GM23338 (cell line): ENCODE data around the gene HMGXB3. TPM values are rescaled to one million over a fixed set of nuclear protein-coding genes. Genes with fewer than 3 reads are reported as not detected.

Experiments
- ATAC-seq: fragments of 200-7000 bp; cut with Tn5 transposase; 3 replicates; pipeline ENCODE4 v1.9.1; 2020
- DNase-seq: peaks from one replicate; pipeline ENCODE4 v3.0.0-alpha.2; 2015; ENCODE audit warnings: low spot score
- H2AFZ ChIP-seq: fragments of 200-600 bp; sonication (generic); 2 replicates; pipeline ENCODE4 v1.8.0; 2016; ENCODE audit warnings: antibody characterized with exemption, mild to moderate bottlenecking, moderate library complexity
- H3F3A ChIP-seq: fragments of 200-600 bp; sonication (generic); replicated peaks from 2 replicates; pipeline ENCODE4 v1.8.0; 2017; ENCODE audit warnings: antibody characterized with exemption, mixed run types, low read depth
- H3K27ac ChIP-seq: fragments of 200-600 bp; sonication (generic); 2 replicates; pipeline ENCODE4 v1.6.1; 2016; ENCODE audit warnings: low read depth
- H3K27me3 ChIP-seq: fragments of 200-600 bp; sonication (generic); 2 replicates; pipeline ENCODE4 v1.8.0; 2016; ENCODE audit warnings: mild to moderate bottlenecking, mixed run types, moderate library complexity; ENCODE audit not compliant: insufficient read depth
- H3K36me3 ChIP-seq: fragments of 200-600 bp; sonication (generic); 2 replicates; pipeline ENCODE4 v1.8.0; 2016; ENCODE audit warnings: mild to moderate bottlenecking; ENCODE audit not compliant: insufficient read depth
- H3K4me1 ChIP-seq: fragments of 200-600 bp; sonication (generic); 2 replicates; pipeline ENCODE4 v1.8.0; 2016; ENCODE audit warnings: mild to moderate bottlenecking, moderate library complexity; ENCODE audit not compliant: insufficient read depth
- H3K4me2 ChIP-seq: fragments of 200-600 bp; sonication (generic); 2 replicates; pipeline ENCODE4 v1.7.1; 2017; ENCODE audit warnings: mixed run types
- H3K4me3 ChIP-seq: fragments of 200-600 bp; sonication (generic); 2 replicates; pipeline ENCODE4 v1.6.1; 2016; ENCODE audit warnings: mixed run types
- H3K79me2 ChIP-seq: fragments of 200-600 bp; sonication (generic); replicated peaks from 2 replicates; pipeline ENCODE4 v1.8.0; 2017; ENCODE audit warnings: mild to moderate bottlenecking; ENCODE audit not compliant: insufficient read depth
- H3K9me2 ChIP-seq: fragments of 200-600 bp; sonication (generic); 2 replicates; pipeline ENCODE4 v1.8.0; 2017; ENCODE audit not compliant: insufficient read depth
- H4K20me1 ChIP-seq: fragments of 200-600 bp; sonication (generic); replicated peaks from 2 replicates; pipeline ENCODE4 v1.8.0; 2017; ENCODE audit warnings: mild to moderate bottlenecking; ENCODE audit not compliant: insufficient read depth
- H3K27ac Mint-ChIP-seq: 2 replicates; pipeline ENCODE4 v1.8.0; 2020; ENCODE audit warnings: inconsistent platforms, mild to moderate bottlenecking, moderate library complexity, mixed read lengths
- H3K27me3 Mint-ChIP-seq: 3 replicates; pipeline ENCODE4 v1.8.0; 2022; ENCODE audit warnings: low read depth, mild to moderate bottlenecking, moderate library complexity, mixed read lengths, inconsistent platforms; ENCODE audit not compliant: insufficient read depth, poor library complexity
- H3K36me3 Mint-ChIP-seq: 3 replicates; pipeline ENCODE4 v1.8.0; 2021; ENCODE audit warnings: low read depth, mild to moderate bottlenecking, inconsistent platforms, moderate library complexity, mixed read lengths
- H3K4me1 Mint-ChIP-seq: 3 replicates; pipeline ENCODE4 v1.8.0; 2020; ENCODE audit warnings: mild to moderate bottlenecking, inconsistent platforms, mixed read lengths
- H3K4me3 Mint-ChIP-seq: 3 replicates; pipeline ENCODE4 v1.8.0; 2021; ENCODE audit warnings: moderate library complexity, mild to moderate bottlenecking, inconsistent platforms, mixed read lengths
- H3K9me3 Mint-ChIP-seq: 3 replicates; pipeline ENCODE4 v1.8.0; 2020; ENCODE audit warnings: moderate library complexity, mild to moderate bottlenecking, inconsistent platforms, mixed read lengths
- CREB1 ChIP-seq: fragments of 250-450 bp; sonication (Bioruptor Pico); IDR thresholded peaks from 2 replicates; pipeline ENCODE4 v1.5.0; 2020; ENCODE audit warnings: low read depth, mild to moderate bottlenecking, moderate library complexity
- EZH2 ChIP-seq: fragments of 200-600 bp; sonication (generic); IDR thresholded peaks from one replicate; pipeline ENCODE4 v1.8.0; 2017; ENCODE audit warnings: antibody characterized with exemption, mild to moderate bottlenecking, low read depth; ENCODE audit not compliant: unreplicated experiment
- EZH2phosphoT487 ChIP-seq: fragments of 200-600 bp; sonication (generic); IDR thresholded peaks from one replicate; pipeline ENCODE4 v1.8.1; 2018; ENCODE audit warnings: antibody characterized with exemption; ENCODE audit not compliant: unreplicated experiment
- JUNB ChIP-seq: IDR thresholded peaks from one replicate; pipeline ENCODE4 v1.6.1; 2016; ENCODE audit warnings: antibody characterized with exemption; ENCODE audit not compliant: unreplicated experiment
- NANOG ChIP-seq: IDR thresholded peaks from 2 replicates; pipeline ENCODE4 v1.6.1; 2016; ENCODE audit warnings: antibody characterized with exemption, borderline replicate concordance
- POLR2AphosphoS5 ChIP-seq: IDR thresholded peaks from 2 replicates; pipeline ENCODE4 v1.6.1; 2016; ENCODE audit warnings: antibody characterized with exemption, low read depth
- STAT1 ChIP-seq: IDR thresholded peaks from one replicate; pipeline ENCODE4 v1.6.1; 2016; ENCODE audit warnings: antibody characterized with exemption; ENCODE audit not compliant: unreplicated experiment
- ZNF114 ChIP-seq: fragments of 250-450 bp; sonication (Bioruptor Pico); IDR thresholded peaks from 2 replicates; pipeline ENCODE4 v1.5.0; 2020; ENCODE audit warnings: mild to moderate bottlenecking, moderate library complexity
- ZNF331 ChIP-seq: fragments of 250-450 bp; sonication (Bioruptor Pico); IDR thresholded peaks from 2 replicates; pipeline ENCODE4 v1.5.0; 2020; ENCODE audit warnings: low read depth, mild to moderate bottlenecking, moderate library complexity
- polyA plus RNA-seq: library from polyadenylated mRNA; unstranded; fragments of >200 nt; fragmentation: Nextera tagmentation; extraction: Ambion mirVana; gene quantifications from 2 replicates; pipeline ENCODE4 v1.2.1, GENCODE V29; 2016
- total RNA-seq: library from RNA; depleted of rRNA; stranded (reverse); fragments of >200 nt; shearing (Covaris generic); gene quantifications from 2 replicates; pipeline ENCODE4 v1.2.3, GENCODE V29; 2014
- TF ChIP-seq, protein P1 (sequence below), 2 experiments: fragments of 200-600 bp in 1 of 2; sonication (generic) in 1 of 2; conservative IDR thresholded peaks; 2 replicates each; pipeline versions ENCODE4 v1.5.1 to v1.6.1; 2016 to 2017; ENCODE audit warnings: antibody characterized with exemption in 2 of 2, low read depth in 2 of 2, mild to moderate bottlenecking in 2 of 2, moderate library complexity in 1 of 2
- TF ChIP-seq, protein P2 (sequence below): fragments of 250-450 bp; sonication (Bioruptor Pico); IDR thresholded peaks from 2 replicates; pipeline ENCODE4 v1.5.0; 2020; ENCODE audit warnings: mild to moderate bottlenecking, moderate library complexity
- TF ChIP-seq, protein P3 (sequence below): IDR thresholded peaks from 2 replicates; pipeline ENCODE4 v1.6.1; 2016; ENCODE audit warnings: antibody characterized with exemption
- TF ChIP-seq, protein P4 (sequence below): IDR thresholded peaks from one replicate; pipeline ENCODE4 v1.6.1; 2018; ENCODE audit warnings: antibody characterized with exemption; ENCODE audit not compliant: unreplicated experiment

Gene HMGXB3
- total and polyA plus RNA-seq, 2 experiments from 2014 or later = 9.4 to 37.9 TPM

DNA sequence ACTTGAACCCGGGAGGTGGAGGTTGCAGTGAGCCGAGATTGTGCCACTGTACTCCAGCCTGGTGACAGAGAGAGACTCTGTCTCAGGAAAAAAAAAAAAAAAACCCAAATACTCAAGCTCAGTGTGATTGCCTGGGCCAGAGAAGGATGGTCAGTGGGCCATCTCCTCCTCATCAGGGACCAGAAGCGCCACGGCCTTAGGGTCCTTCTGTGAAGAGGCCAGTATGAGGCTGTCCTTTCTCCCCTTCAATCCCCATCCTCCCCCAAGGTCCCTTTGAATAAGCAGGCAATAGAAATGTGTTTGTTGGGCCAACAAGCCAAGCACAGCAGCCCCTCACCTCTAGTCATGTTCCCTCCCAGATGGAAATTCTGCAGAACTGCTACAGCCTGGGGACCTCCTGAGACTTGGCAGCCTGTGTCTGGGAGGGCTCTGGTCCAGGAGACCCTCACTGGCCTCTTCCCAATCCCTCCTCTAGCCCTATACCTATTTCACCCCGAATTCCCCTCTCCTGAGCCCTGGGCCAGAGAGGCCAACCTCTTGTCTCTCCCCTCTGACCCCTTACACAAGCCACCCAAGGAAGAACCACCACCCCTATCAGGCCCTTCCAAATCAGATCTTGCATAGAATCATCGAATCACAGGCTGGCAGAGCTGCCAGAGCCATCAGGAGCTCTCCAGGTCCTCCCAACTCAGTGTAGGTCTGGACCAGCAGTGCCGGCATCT is 84.8 kb downstream of the HMGXB3 start:
- no peak for DNase-seq
- Histone ChIP-seq H3F3A (no peaks in the 10 kb centered on the region), H3K27me3 (no peaks in the 10 kb centered on the region), H3K9me2 (no peaks in the 10 kb centered on the region), H3K4me3 (no peak overlapping the region), H2AFZ (no peak overlapping the region), H3K27ac (no peak overlapping the region), H4K20me1 (no peaks in the 10 kb centered on the region), H3K4me2 (no peak overlapping the region), H3K79me2 (no peaks in the 10 kb centered on the region), H3K4me1 (peaks cover 12% of the 10 kb centered on the region), H3K36me3 (no peaks in the 10 kb centered on the region)
- Mint-ChIP-seq H3K27me3 (peaks cover 4% of the 10 kb centered on the region), H3K4me1 (peaks cover 8% of the 10 kb centered on the region; the same call in 2 of the 3 replicates), H3K9me3 (no peaks in the 10 kb centered on the region), H3K36me3 (no peaks in the 10 kb centered on the region), H3K27ac (no peak overlapping the region; the same call in 1 of the 2 replicates), H3K4me3 (no peak overlapping the region)
- no peak for ATAC-seq
- TF ChIP-seq STAT1 (no peak), EZH2phosphoT487 (no peak), EZH2 (no peak), NANOG (no peak), CREB1 (CRISPR knock-in tag) (no peak), POLR2AphosphoS5 (no peak), ZNF114 (no peak), ZNF331 (CRISPR knock-in tag) (no peak), JUNB (no peak)
- TF ChIP-seq, protein P1, sequence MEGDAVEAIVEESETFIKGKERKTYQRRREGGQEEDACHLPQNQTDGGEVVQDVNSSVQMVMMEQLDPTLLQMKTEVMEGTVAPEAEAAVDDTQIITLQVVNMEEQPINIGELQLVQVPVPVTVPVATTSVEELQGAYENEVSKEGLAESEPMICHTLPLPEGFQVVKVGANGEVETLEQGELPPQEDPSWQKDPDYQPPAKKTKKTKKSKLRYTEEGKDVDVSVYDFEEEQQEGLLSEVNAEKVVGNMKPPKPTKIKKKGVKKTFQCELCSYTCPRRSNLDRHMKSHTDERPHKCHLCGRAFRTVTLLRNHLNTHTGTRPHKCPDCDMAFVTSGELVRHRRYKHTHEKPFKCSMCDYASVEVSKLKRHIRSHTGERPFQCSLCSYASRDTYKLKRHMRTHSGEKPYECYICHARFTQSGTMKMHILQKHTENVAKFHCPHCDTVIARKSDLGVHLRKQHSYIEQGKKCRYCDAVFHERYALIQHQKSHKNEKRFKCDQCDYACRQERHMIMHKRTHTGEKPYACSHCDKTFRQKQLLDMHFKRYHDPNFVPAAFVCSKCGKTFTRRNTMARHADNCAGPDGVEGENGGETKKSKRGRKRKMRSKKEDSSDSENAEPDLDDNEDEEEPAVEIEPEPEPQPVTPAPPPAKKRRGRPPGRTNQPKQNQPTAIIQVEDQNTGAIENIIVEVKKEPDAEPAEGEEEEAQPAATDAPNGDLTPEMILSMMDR (conservative IDR thresholded peaks at IDR 0.05; ENCODE audit: low read depth in 2 of 2) = no peak
- TF ChIP-seq, protein P2, sequence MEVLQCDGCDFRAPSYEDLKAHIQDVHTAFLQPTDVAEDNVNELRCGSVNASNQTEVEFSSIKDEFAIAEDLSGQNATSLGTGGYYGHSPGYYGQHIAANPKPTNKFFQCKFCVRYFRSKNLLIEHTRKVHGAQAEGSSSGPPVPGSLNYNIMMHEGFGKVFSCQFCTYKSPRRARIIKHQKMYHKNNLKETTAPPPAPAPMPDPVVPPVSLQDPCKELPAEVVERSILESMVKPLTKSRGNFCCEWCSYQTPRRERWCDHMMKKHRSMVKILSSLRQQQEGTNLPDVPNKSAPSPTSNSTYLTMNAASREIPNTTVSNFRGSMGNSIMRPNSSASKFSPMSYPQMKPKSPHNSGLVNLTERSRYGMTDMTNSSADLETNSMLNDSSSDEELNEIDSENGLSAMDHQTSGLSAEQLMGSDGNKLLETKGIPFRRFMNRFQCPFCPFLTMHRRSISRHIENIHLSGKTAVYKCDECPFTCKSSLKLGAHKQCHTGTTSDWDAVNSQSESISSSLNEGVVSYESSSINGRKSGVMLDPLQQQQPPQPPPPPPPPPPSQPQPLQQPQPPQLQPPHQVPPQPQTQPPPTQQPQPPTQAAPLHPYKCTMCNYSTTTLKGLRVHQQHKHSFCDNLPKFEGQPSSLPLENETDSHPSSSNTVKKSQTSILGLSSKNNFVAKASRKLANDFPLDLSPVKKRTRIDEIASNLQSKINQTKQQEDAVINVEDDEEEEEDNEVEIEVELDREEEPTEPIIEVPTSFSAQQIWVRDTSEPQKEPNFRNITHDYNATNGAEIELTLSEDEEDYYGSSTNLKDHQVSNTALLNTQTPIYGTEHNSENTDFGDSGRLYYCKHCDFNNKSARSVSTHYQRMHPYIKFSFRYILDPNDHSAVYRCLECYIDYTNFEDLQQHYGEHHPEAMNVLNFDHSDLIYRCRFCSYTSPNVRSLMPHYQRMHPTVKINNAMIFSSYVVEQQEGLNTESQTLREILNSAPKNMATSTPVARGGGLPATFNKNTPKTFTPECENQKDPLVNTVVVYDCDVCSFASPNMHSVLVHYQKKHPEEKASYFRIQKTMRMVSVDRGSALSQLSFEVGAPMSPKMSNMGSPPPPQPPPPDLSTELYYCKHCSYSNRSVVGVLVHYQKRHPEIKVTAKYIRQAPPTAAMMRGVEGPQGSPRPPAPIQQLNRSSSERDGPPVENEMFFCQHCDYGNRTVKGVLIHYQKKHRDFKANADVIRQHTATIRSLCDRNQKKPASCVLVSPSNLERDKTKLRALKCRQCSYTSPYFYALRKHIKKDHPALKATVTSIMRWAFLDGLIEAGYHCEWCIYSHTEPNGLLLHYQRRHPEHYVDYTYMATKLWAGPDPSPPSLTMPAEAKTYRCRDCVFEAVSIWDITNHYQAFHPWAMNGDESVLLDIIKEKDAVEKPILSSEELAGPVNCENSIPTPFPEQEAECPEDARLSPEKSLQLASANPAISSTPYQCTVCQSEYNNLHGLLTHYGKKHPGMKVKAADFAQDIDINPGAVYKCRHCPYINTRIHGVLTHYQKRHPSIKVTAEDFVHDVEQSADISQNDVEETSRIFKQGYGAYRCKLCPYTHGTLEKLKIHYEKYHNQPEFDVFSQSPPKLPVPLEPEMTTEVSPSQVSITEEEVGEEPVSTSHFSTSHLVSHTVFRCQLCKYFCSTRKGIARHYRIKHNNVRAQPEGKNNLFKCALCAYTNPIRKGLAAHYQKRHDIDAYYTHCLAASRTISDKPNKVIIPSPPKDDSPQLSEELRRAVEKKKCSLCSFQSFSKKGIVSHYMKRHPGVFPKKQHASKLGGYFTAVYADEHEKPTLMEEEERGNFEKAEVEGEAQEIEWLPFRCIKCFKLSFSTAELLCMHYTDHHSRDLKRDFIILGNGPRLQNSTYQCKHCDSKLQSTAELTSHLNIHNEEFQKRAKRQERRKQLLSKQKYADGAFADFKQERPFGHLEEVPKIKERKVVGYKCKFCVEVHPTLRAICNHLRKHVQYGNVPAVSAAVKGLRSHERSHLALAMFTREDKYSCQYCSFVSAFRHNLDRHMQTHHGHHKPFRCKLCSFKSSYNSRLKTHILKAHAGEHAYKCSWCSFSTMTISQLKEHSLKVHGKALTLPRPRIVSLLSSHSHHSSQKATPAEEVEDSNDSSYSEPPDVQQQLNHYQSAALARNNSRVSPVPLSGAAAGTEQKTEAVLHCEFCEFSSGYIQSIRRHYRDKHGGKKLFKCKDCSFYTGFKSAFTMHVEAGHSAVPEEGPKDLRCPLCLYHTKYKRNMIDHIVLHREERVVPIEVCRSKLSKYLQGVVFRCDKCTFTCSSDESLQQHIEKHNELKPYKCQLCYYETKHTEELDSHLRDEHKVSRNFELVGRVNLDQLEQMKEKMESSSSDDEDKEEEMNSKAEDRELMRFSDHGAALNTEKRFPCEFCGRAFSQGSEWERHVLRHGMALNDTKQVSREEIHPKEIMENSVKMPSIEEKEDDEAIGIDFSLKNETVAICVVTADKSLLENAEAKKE (CRISPR knock-in tag) = no peak
- TF ChIP-seq, protein P3, sequence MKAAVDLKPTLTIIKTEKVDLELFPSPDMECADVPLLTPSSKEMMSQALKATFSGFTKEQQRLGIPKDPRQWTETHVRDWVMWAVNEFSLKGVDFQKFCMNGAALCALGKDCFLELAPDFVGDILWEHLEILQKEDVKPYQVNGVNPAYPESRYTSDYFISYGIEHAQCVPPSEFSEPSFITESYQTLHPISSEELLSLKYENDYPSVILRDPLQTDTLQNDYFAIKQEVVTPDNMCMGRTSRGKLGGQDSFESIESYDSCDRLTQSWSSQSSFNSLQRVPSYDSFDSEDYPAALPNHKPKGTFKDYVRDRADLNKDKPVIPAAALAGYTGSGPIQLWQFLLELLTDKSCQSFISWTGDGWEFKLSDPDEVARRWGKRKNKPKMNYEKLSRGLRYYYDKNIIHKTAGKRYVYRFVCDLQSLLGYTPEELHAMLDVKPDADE = no peak
- TF ChIP-seq, protein P4, sequence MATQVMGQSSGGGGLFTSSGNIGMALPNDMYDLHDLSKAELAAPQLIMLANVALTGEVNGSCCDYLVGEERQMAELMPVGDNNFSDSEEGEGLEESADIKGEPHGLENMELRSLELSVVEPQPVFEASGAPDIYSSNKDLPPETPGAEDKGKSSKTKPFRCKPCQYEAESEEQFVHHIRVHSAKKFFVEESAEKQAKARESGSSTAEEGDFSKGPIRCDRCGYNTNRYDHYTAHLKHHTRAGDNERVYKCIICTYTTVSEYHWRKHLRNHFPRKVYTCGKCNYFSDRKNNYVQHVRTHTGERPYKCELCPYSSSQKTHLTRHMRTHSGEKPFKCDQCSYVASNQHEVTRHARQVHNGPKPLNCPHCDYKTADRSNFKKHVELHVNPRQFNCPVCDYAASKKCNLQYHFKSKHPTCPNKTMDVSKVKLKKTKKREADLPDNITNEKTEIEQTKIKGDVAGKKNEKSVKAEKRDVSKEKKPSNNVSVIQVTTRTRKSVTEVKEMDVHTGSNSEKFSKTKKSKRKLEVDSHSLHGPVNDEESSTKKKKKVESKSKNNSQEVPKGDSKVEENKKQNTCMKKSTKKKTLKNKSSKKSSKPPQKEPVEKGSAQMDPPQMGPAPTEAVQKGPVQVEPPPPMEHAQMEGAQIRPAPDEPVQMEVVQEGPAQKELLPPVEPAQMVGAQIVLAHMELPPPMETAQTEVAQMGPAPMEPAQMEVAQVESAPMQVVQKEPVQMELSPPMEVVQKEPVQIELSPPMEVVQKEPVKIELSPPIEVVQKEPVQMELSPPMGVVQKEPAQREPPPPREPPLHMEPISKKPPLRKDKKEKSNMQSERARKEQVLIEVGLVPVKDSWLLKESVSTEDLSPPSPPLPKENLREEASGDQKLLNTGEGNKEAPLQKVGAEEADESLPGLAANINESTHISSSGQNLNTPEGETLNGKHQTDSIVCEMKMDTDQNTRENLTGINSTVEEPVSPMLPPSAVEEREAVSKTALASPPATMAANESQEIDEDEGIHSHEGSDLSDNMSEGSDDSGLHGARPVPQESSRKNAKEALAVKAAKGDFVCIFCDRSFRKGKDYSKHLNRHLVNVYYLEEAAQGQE = no peak
